Measurements from ENCODE around the gene PYGB. TPM values are rescaled to one million over a fixed set of nuclear protein-coding genes. Genes with fewer than 3 reads are reported as not detected.

The PYGB gene
- total RNA-seq, 1 experiment from 2014 or later = 216 TPM

GRCh38 chr20:25236450-25237304 lies 11.2 kb upstream of the PYGB start:
- TF ChIP-seq CTCF (conservative IDR thresholded peaks at IDR 0.05; ENCODE audit: low read depth, low read length) (no peak), EZH2phosphoT487 (IDR thresholded peaks at IDR 0.05; ENCODE audit: borderline replicate concordance, low read length) (no peak), EZH2 (IDR thresholded peaks at IDR 0.05; ENCODE audit: low read length, unreplicated experiment) (no peak)
- Histone ChIP-seq H3K4me1 (ENCODE audit: insufficient read depth, low read length) (peaks cover 80% of the 10 kb centered on the region), H3K4me3 (ENCODE audit: low read length) (no peak overlapping the region), H3K36me3 (ENCODE audit: low read depth, low read length) (no peaks in the 10 kb centered on the region), H3K4me2 (ENCODE audit: low read length) (peak overlapping the region; percentile 56; the same call in 1 of the 2 replicates), H3K9ac (ENCODE audit: low read length) (peak overlapping the region; percentile 76; the same call in 1 of the 2 replicates), H3K9me3 (ENCODE audit: low read length) (no peaks in the 10 kb centered on the region), H3K9me2 (replicated peaks; ENCODE audit: low read length) (no peaks in the 10 kb centered on the region), H4K20me1 (ENCODE audit: low read length) (no peaks in the 10 kb centered on the region), H3F3A (ENCODE audit: low read length, unreplicated experiment) (peaks cover 4% of the 10 kb centered on the region), H3K27me3 (ENCODE audit: low read length) (no peaks in the 10 kb centered on the region), H3K27ac (ENCODE audit: low read length) (peak overlapping the region; percentile 97), H3K79me2 (ENCODE audit: low read length) (no peaks in the 10 kb centered on the region), H2AFZ (ENCODE audit: low read length) (no peak overlapping the region)
- no peak for DNase-seq
- intact Hi-C loops (cut with micrococcal nuclease) = no loop called here
- no TSS peak for BruUV-seq (replicated peaks)
- CTCF ChIA-PET = interaction anchor here (1.4 kb wide), 1 partner anchor 11 kb away, joined by 6 read pairs; the partner anchor contains the start of gene PYGB
- no peak for ATAC-seq
- POLR2A ChIA-PET (ENCODE audit: unreplicated experiment) = interaction anchor here (0.7 to 1.1 kb wide), 2 partner anchors 11 to 14 kb away, joined by 4 read pairs; partner anchors contain the start of gene PYGB

GRCh38 chr20:25237610-25238318 lies 10.1 kb upstream of the PYGB start:
- Histone ChIP-seq H4K20me1 (ENCODE audit: low read length) (no peaks in the 10 kb centered on the region), H3K4me2 (ENCODE audit: low read length) (peak overlapping the region; percentile 80), H3K9ac (ENCODE audit: low read length) (peak overlapping the region; percentile 86), H3K79me2 (ENCODE audit: low read length) (no peaks in the 10 kb centered on the region), H3K4me3 (ENCODE audit: low read length) (peak overlapping the region; percentile 27; the same call in 1 of the 2 replicates), H3K27me3 (ENCODE audit: low read length) (no peaks in the 10 kb centered on the region), H3K36me3 (ENCODE audit: low read depth, low read length) (no peaks in the 10 kb centered on the region), H3K27ac (ENCODE audit: low read length) (peak overlapping the region; percentile 97), H2AFZ (ENCODE audit: low read length) (no peak overlapping the region), H3K4me1 (ENCODE audit: insufficient read depth, low read length) (peaks cover 72% of the 10 kb centered on the region), H3F3A (ENCODE audit: low read length, unreplicated experiment) (peaks cover 4% of the 10 kb centered on the region), H3K9me3 (ENCODE audit: low read length) (no peaks in the 10 kb centered on the region), H3K9me2 (replicated peaks; ENCODE audit: low read length) (no peaks in the 10 kb centered on the region)
- peak; percentile 100 for DNase-seq
- ChIA-PET CTCF (no interaction called here), POLR2A (ENCODE audit: unreplicated experiment) (no interaction called here)
- no peak for TF ChIP-seq CTCF (conservative IDR thresholded peaks at IDR 0.05; ENCODE audit: low read depth, low read length)
- TF ChIP-seq EZH2phosphoT487 (IDR thresholded peaks at IDR 0.05; ENCODE audit: borderline replicate concordance, low read length) = no peak
- TF ChIP-seq EZH2 (IDR thresholded peaks at IDR 0.05; ENCODE audit: low read length, unreplicated experiment) = no peak
- intact Hi-C loops (cut with micrococcal nuclease) = loop anchor here (1.0 kb wide), 1 partner anchor 10 kb away; no protein-coding TSS in a partner anchor
- ATAC-seq = peak; percentile 72
- no TSS peak for BruUV-seq (replicated peaks)

All from PC-3 (cell line).